GM12878 (cell line): Measurements from ENCODE around the gene MMD2. TPM values are rescaled to one million over a fixed set of nuclear protein-coding genes. Genes with fewer than 3 reads are reported as not detected.

ENCODE experiments used
- ATAC-seq: fragments of 200-7000 bp; cut with Tn5 transposase; 3 replicates; pipeline ENCODE4 v1.9.1; 2020; ENCODE audit warnings: mild to moderate bottlenecking, moderate library complexity
- BruUV-seq: library from RNA; stranded (reverse); fragments of 400-500 nt; replicated peaks from 2 replicates; lab custom pipeline; 2021; lab: Mats Ljungman, UMichigan
- CTCF ChIA-PET: fragments of 300-600 bp; sonication (Branson Sonifier 250); formaldehyde crosslinking; extraction: SDS; loops from one replicate; lab custom pipeline; 2021; ENCODE audit warnings: inconsistent platforms; lab: Yijun Ruan, JAX
- POLR2A ChIA-PET: fragments of 350-600 bp; formaldehyde crosslinking; extraction: SDS; loops from one replicate; lab custom pipeline; 2021; ENCODE audit warnings: inconsistent platforms; lab: Charles Lee
- RAD21 ChIA-PET: fragments of 300-600 bp; sonication (Branson Sonifier 250); formaldehyde crosslinking; loops from one replicate; lab custom pipeline; 2023; ENCODE audit warnings: antibody characterized with exemption; ENCODE audit not compliant: unreplicated experiment; lab: Charles Lee
- SMC1A ChIA-PET: fragments of 300-600 bp; sonication (Branson Sonifier 250); formaldehyde crosslinking; loops from one replicate; lab custom pipeline; 2023; ENCODE audit not compliant: unreplicated experiment, uncharacterized antibody; lab: Charles Lee
- DNase-seq: peaks from one replicate; pipeline ENCODE4 v3.0.0-alpha.2; 2011; ENCODE audit warnings: low read depth, low spot score
- FAIRE-seq: peaks from 3 replicates; lab custom pipeline; 2011; peaks lifted over from hg19 to GRCh38; lab: Jason Lieb, UNC
- H2AFZ ChIP-seq: 2 replicates; pipeline ENCODE4 v1.6.0; 2011; ENCODE audit warnings: low read depth, low read length, control low read depth; ENCODE audit not compliant: control insufficient read depth
- H3K27ac ChIP-seq: 2 replicates; pipeline ENCODE4 v1.5.1; 2011; ENCODE audit warnings: control low read depth; ENCODE audit not compliant: control insufficient read depth, insufficient read depth
- H3K27me3 ChIP-seq, 2 experiments: replicated peaks in 1 of 2; 2 replicates each; pipeline versions ENCODE4 v1.6.0 to v1.6.1; 2011; ENCODE audit warnings: low read length in 1 of 2; ENCODE audit not compliant: control insufficient read depth in 2 of 2, insufficient read depth in 2 of 2
- H3K36me3 ChIP-seq, 2 experiments: 2 replicates each; pipeline ENCODE4 v1.5.1; 2011; ENCODE audit warnings: low read length in 1 of 2; ENCODE audit not compliant: control insufficient read depth in 2 of 2, insufficient read depth in 2 of 2
- H3K4me1 ChIP-seq: 2 replicates; pipeline ENCODE4 v1.6.1; 2011; ENCODE audit warnings: mild to moderate bottlenecking, low read length, moderate library complexity, mixed read lengths; ENCODE audit not compliant: control insufficient read depth, insufficient read depth
- H3K4me2 ChIP-seq: 2 replicates; pipeline ENCODE4 v1.6.0; 2011; ENCODE audit warnings: control low read depth; ENCODE audit not compliant: control insufficient read depth, insufficient read depth
- H3K4me3 ChIP-seq: fragments of 200-600 bp; sonication (generic); 2 replicates; pipeline ENCODE4 v1.5.1; 2016
- H3K79me2 ChIP-seq: 2 replicates; pipeline ENCODE4 v1.6.0; 2011; ENCODE audit warnings: low read length; ENCODE audit not compliant: control insufficient read depth, insufficient read depth
- H3K9ac ChIP-seq: 2 replicates; pipeline ENCODE4 v1.8.0; 2011; ENCODE audit warnings: low read length, control low read depth, mixed read lengths; ENCODE audit not compliant: control insufficient read depth, insufficient read depth
- H3K9me3 ChIP-seq: replicated peaks from 3 replicates; pipeline ENCODE4 v1.5.1; 2011; ENCODE audit warnings: mild to moderate bottlenecking, low read length; ENCODE audit not compliant: control insufficient read depth, insufficient read depth
- H4K20me1 ChIP-seq: 2 replicates; pipeline ENCODE4 v1.6.0; 2011; ENCODE audit not compliant: control insufficient read depth, insufficient read depth
- ATF2 ChIP-seq: IDR thresholded peaks from 2 replicates; pipeline ENCODE4 v1.6.1; 2012; ENCODE audit warnings: low read length, inconsistent platforms
- CHD2 ChIP-seq: IDR thresholded peaks from 2 replicates; pipeline ENCODE4 v1.6.1; 2011; ENCODE audit warnings: low read depth, low read length, improper control_type of control experiment, borderline replicate concordance
- CHD4 ChIP-seq: fragments of 200-600 bp; sonication (generic); IDR thresholded peaks from 2 replicates; pipeline ENCODE4 v1.6.1; 2016; ENCODE audit warnings: mild to moderate bottlenecking
- EGR1 ChIP-seq, 2 experiments: IDR thresholded peaks; 1 replicate in 1 of 2; 2 replicates in 1 of 2; pipeline ENCODE4 v1.6.1; 2011 to 2012; ENCODE audit warnings: low read depth in 2 of 2, low read length in 2 of 2, borderline replicate concordance in 1 of 2, mild to moderate bottlenecking in 1 of 2, moderate library complexity in 1 of 2
- FOXK2 ChIP-seq: fragments of 450-650 bp; IDR thresholded peaks from 2 replicates; pipeline ENCODE4 v1.6.1; 2017; ENCODE audit warnings: mild to moderate bottlenecking, moderate library complexity
- HDGF ChIP-seq: fragments of 450-650 bp; IDR thresholded peaks from 2 replicates; pipeline ENCODE4 v1.6.1; 2016; ENCODE audit warnings: antibody characterized with exemption
- IKZF1 ChIP-seq: fragments of 450-650 bp; conservative IDR thresholded peaks from 2 replicates; pipeline ENCODE4 v1.6.1; 2017; ENCODE audit warnings: antibody characterized with exemption, mild to moderate bottlenecking
- IKZF2 ChIP-seq, 2 experiments: fragments of 450-650 bp; IDR thresholded peaks; 2 replicates each; pipeline ENCODE4 v1.6.1; 2017; ENCODE audit warnings: mild to moderate bottlenecking in 2 of 2, moderate library complexity in 2 of 2
- JUNB ChIP-seq: IDR thresholded peaks from 2 replicates; pipeline ENCODE4 v1.6.1; 2016; ENCODE audit warnings: antibody characterized with exemption, mild to moderate bottlenecking
- KAT2A ChIP-seq: conservative IDR thresholded peaks from 2 replicates; pipeline ENCODE4 v1.6.1; 2011; ENCODE audit warnings: low read depth, low read length; ENCODE audit not compliant: control insufficient read depth
- MTA2 ChIP-seq: fragments of 450-650 bp; IDR thresholded peaks from 2 replicates; pipeline ENCODE4 v1.6.1; 2016; ENCODE audit warnings: low read depth, mild to moderate bottlenecking, moderate library complexity
- MYB ChIP-seq: fragments of 150-350 bp; IDR thresholded peaks from 2 replicates; pipeline ENCODE4 v1.6.1; 2014; ENCODE audit warnings: mild to moderate bottlenecking, low read depth, low read length, borderline replicate concordance
- MYC ChIP-seq: IDR thresholded peaks from 2 replicates; pipeline ENCODE4 v1.6.1; 2011; ENCODE audit warnings: mild to moderate bottlenecking, low read length, moderate library complexity, inconsistent platforms; ENCODE audit not compliant: insufficient read depth, insufficient replicate concordance, insufficient read length, severe bottlenecking
- PML ChIP-seq: IDR thresholded peaks from 2 replicates; pipeline ENCODE4 v1.6.1; 2012; ENCODE audit warnings: low read length, inconsistent platforms
- RFX5 ChIP-seq: IDR thresholded peaks from 2 replicates; pipeline ENCODE4 v1.6.1; 2011; ENCODE audit warnings: low read depth, low read length, improper control_type of control experiment
- SREBF1 ChIP-seq: IDR thresholded peaks from 2 replicates; pipeline ENCODE4 v1.6.1; 2012; ENCODE audit warnings: mild to moderate bottlenecking, low read length
- TCF3 ChIP-seq: IDR thresholded peaks from 2 replicates; pipeline ENCODE4 v1.6.1; 2012; ENCODE audit warnings: low read depth, mild to moderate bottlenecking, low read length, borderline replicate concordance; ENCODE audit not compliant: insufficient read depth
- ZNF274 ChIP-seq: IDR thresholded peaks from one replicate; pipeline ENCODE4 v1.8.0; 2011; ENCODE audit not compliant: insufficient read length, insufficient read depth
- WGBS: methylation state at CpG from one replicate; pipeline ENCODE4 v1.1.6; 2016; ENCODE audit warnings: low lambda C conversion rate; ENCODE audit not compliant: insufficient replicate concordance, insufficient coverage; ENCODE audit errors: missing lambda C conversion rate; 5-methylcytosine and 5-hydroxymethylcytosine counted together
- in situ Hi-C: fragments of 300-500 bp; cut with MboI; formaldehyde crosslinking; loops from 9 replicates; pipeline ENCODE4 v1.14.3; 2018; ENCODE audit warnings: mixed read lengths
- intact Hi-C: fragments of 100-400 bp; cut with micrococcal nuclease; formaldehyde crosslinking; loops from one replicate; pipeline ENCODE4 v1.14.2; 2022; ENCODE audit not compliant: unreplicated experiment
- polyA plus RNA-seq, 11 experiments: library from polyadenylated mRNA; depleted of rRNA in 4 of 11; unstranded in 6 of 11; stranded (reverse) in 5 of 11; fragments of >200 nt; fragmentation: Nextera tagmentation in 4 of 11; fragmentation: Illumina TruSeq in 1 of 11; extraction: Ambion mirVana in 4 of 11; extraction: Trizol in 1 of 11; gene quantifications; 1 replicate in 1 of 11; 2 replicates in 10 of 11; pipeline versions ENCODE4 v1.2.1 to v1.2.3, GENCODE V29; 2011 to 2016; ENCODE audit warnings: inconsistent platforms in 2 of 11, missing spikeins in 2 of 11, low read depth in 1 of 11
- total RNA-seq, 4 experiments: library from RNA; depleted of rRNA in 3 of 4; stranded (reverse); fragments of >200 nt in 3 of 4; fragmentation: Illumina TruSeq in 1 of 4; extraction: Trizol in 1 of 4; gene quantifications; 2 replicates each; pipeline versions ENCODE4 v1.2.1 to v1.2.3, GENCODE V29; 2013 to 2021
- TF ChIP-seq, protein P1 (sequence below): IDR thresholded peaks from 2 replicates; pipeline ENCODE4 v1.6.1; 2011; ENCODE audit warnings: mild to moderate bottlenecking, low read depth, low read length, moderate library complexity; ENCODE audit not compliant: insufficient replicate concordance

The MMD2 gene
- total and polyA plus RNA-seq, 10 of the 15 experiments (the other 5 are each of a cell fraction or from before 2014, with no cell fraction given) = not detected

DNA sequence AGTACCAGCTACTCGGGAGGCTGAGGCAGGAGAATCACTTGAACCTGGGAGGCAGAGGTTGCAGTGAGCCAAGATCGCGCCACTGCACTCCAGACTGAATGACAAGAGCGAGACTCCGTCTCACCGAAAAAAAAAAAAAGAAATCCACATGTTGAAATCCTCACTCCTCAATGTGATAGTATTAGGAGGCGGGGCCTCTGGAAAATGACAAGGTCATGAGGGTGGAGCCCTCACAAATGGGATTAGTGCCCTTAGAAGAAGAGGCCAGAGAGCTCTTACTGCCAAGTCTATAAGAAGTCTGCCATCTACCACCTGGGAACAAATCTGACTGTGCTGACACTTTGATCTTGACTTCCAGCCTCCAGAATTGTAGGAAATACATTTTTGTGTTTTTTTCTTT, 10.6 kb downstream of the MMD2 start:
- no peaks in the 10 kb centered on the region for H4K20me1 ChIP-seq
- WGBS = 0% methylated on average over 2 of the region's 7 CpGs
- no peaks in the 10 kb centered on the region for H3K27me3 ChIP-seq
- FAIRE-seq = no peak
- ChIA-PET SMC1A (no interaction called here), POLR2A (interaction anchor here (0.6 kb wide), 1 partner anchor 30 kb away, joined by 3 read pairs; no protein-coding TSS in a partner anchor), CTCF (no interaction called here), RAD21 (no interaction called here)
- DNase-seq = no peak
- H3K4me1 ChIP-seq = no peaks in the 10 kb centered on the region
- BruUV-seq = no TSS peak
- H3K9me3 ChIP-seq = no peaks in the 10 kb centered on the region
- no peak for ATAC-seq
- no peaks in the 10 kb centered on the region for H3K36me3 ChIP-seq
- intact Hi-C loops = no loop called here
- H3K4me2 ChIP-seq = no peak overlapping the region
- H3K9ac ChIP-seq = no peak overlapping the region
- H3K79me2 ChIP-seq = no peaks in the 10 kb centered on the region
- H3K4me3 ChIP-seq = no peak overlapping the region
- TF ChIP-seq CHD4 (no peak), KAT2A (no peak), HDGF (no peak)
- in situ Hi-C loops = no loop called here
- H3K27ac ChIP-seq = no peak overlapping the region
- H2AFZ ChIP-seq = no peak overlapping the region

- no peak for ATAC-seq
- ChIA-PET SMC1A (no interaction called here), POLR2A (no interaction called here), RAD21 (interaction anchor here (0.6 kb wide), 1 partner anchor 27 kb away, joined by 3 read pairs; no protein-coding TSS in a partner anchor), CTCF (no interaction called here)
- no peak overlapping the region for H2AFZ ChIP-seq
- no TSS peak for BruUV-seq
- no peaks in the 10 kb centered on the region for H3K4me1 ChIP-seq
- DNase-seq = no peak
- no peak overlapping the region for H3K27ac ChIP-seq
- no peak overlapping the region for H3K4me2 ChIP-seq
- intact Hi-C loops = no loop called here
- in situ Hi-C loops = no loop called here
- WGBS = 88% methylated on average over 26 of the region's 26 CpGs
- H3K9ac ChIP-seq = no peak overlapping the region
- FAIRE-seq = no peak
- H4K20me1 ChIP-seq = no peaks in the 10 kb centered on the region
- no peaks in the 10 kb centered on the region for H3K79me2 ChIP-seq
- no peak overlapping the region for H3K4me3 ChIP-seq
- H3K36me3 ChIP-seq = no peaks in the 10 kb centered on the region
- H3K27me3 ChIP-seq = no peaks in the 10 kb centered on the region
- H3K9me3 ChIP-seq = no peaks in the 10 kb centered on the region
- TF ChIP-seq MYB (no peak), FOXK2 (no peak), CHD2 (no peak), ATF2 (no peak), IKZF2 (IDR thresholded peaks at IDR 0.05) (no peak), IKZF1 (no peak), SREBF1 (no peak), MTA2 (no peak), EGR1 (IDR thresholded peaks at IDR 0.05; ENCODE audit: borderline replicate concordance in 1 of 2, low read depth in 2 of 2, low read length in 2 of 2) (no peak), PML (no peak), ZNF274 (no peak), TCF3 (peak; percentile 93), JUNB (no peak), RFX5 (no peak), MYC (no peak)
- TF ChIP-seq, protein P1, sequence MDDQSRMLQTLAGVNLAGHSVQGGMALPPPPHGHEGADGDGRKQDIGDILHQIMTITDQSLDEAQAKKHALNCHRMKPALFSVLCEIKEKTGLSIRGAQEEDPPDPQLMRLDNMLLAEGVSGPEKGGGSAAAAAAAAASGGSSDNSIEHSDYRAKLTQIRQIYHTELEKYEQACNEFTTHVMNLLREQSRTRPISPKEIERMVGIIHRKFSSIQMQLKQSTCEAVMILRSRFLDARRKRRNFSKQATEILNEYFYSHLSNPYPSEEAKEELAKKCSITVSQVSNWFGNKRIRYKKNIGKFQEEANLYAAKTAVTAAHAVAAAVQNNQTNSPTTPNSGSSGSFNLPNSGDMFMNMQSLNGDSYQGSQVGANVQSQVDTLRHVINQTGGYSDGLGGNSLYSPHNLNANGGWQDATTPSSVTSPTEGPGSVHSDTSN = peak; percentile 66
Observed at GRCh38 chr7:4945949-4946348, 13.0 kb downstream of the MMD2 start.
